Measurements from ENCODE around the gene AMN.

AMN gene

GRCh38 chr14:102910442-102910841 lies 12.0 kb upstream of the AMN start:
- Histone ChIP-seq H3K27ac (ENCODE audit: low read length) (no peak overlapping the region), H3F3A (ENCODE audit: insufficient read depth, low read length) (no peaks in the 10 kb centered on the region), H3K9me2 (replicated peaks; ENCODE audit: insufficient read depth, low read length) (no peaks in the 10 kb centered on the region), H3K4me2 (ENCODE audit: low read depth, low read length) (no peak overlapping the region), H3K9me3 (replicated peaks; ENCODE audit: insufficient read depth, low read length) (no peaks in the 10 kb centered on the region), H3K4me1 (ENCODE audit: low read length) (no peaks in the 10 kb centered on the region), H3K36me3 (replicated peaks; ENCODE audit: insufficient read depth, low read length) (no peaks in the 10 kb centered on the region), H3K4me3 (ENCODE audit: low read length) (no peak overlapping the region), H2AFZ (ENCODE audit: low read length) (no peak overlapping the region), H3K9ac (ENCODE audit: low read length) (no peak overlapping the region), H3K79me2 (ENCODE audit: low read length) (no peaks in the 10 kb centered on the region), H3K27me3 (replicated peaks; ENCODE audit: insufficient read depth, low read length) (no peaks in the 10 kb centered on the region), H4K20me1 (ENCODE audit: insufficient read depth, low read length) (no peaks in the 10 kb centered on the region)
- TF ChIP-seq CTCF (IDR thresholded peaks at IDR 0.05; ENCODE audit: low read length) (no peak), EZH2phosphoT487 (IDR thresholded peaks at IDR 0.05; ENCODE audit: low read length) (no peak), EZH2 (optimal IDR thresholded peaks at IDR 0.05; ENCODE audit: low read depth, low read length) (no peak)
- no peak for DNase-seq

- no peaks in the 10 kb centered on the region for H3K9me3 ChIP-seq (replicated peaks; ENCODE audit: insufficient read depth, low read length)
- no peak overlapping the region for H3K4me2 ChIP-seq (ENCODE audit: low read depth, low read length)
- no peaks in the 10 kb centered on the region for H3K79me2 ChIP-seq (ENCODE audit: low read length)
- H3K36me3 ChIP-seq (replicated peaks; ENCODE audit: insufficient read depth, low read length): no peaks in the 10 kb centered on the region
- no peaks in the 10 kb centered on the region for H3K9me2 ChIP-seq (replicated peaks; ENCODE audit: insufficient read depth, low read length)
- no peaks in the 10 kb centered on the region for H3K4me1 ChIP-seq (ENCODE audit: low read length)
- no peak overlapping the region for H3K9ac ChIP-seq (ENCODE audit: low read length)
- H2AFZ ChIP-seq (ENCODE audit: low read length): no peak overlapping the region
- no peak for DNase-seq
- H3K27ac ChIP-seq (ENCODE audit: low read length): no peak overlapping the region
- no peaks in the 10 kb centered on the region for H4K20me1 ChIP-seq (ENCODE audit: insufficient read depth, low read length)
- no peaks in the 10 kb centered on the region for H3K27me3 ChIP-seq (replicated peaks; ENCODE audit: insufficient read depth, low read length)
- TF ChIP-seq EZH2 (optimal IDR thresholded peaks at IDR 0.05; ENCODE audit: low read depth, low read length): no peak
- TF ChIP-seq CTCF (IDR thresholded peaks at IDR 0.05; ENCODE audit: low read length): no peak
- no peak overlapping the region for H3K4me3 ChIP-seq (ENCODE audit: low read length)
- H3F3A ChIP-seq (ENCODE audit: insufficient read depth, low read length): no peaks in the 10 kb centered on the region
Measured at GRCh38 chr14:102911541-102911951, 10.9 kb upstream of the AMN start.

GRCh38 chr14:102911991-102912761 lies 10.3 kb upstream of the AMN start:
- no peaks in the 10 kb centered on the region for H3K79me2 ChIP-seq (ENCODE audit: low read length)
- H3F3A ChIP-seq (ENCODE audit: insufficient read depth, low read length): no peaks in the 10 kb centered on the region
- no peaks in the 10 kb centered on the region for H3K9me3 ChIP-seq (replicated peaks; ENCODE audit: insufficient read depth, low read length)
- H3K36me3 ChIP-seq (replicated peaks; ENCODE audit: insufficient read depth, low read length): no peaks in the 10 kb centered on the region
- H2AFZ ChIP-seq (ENCODE audit: low read length): no peak overlapping the region
- no peaks in the 10 kb centered on the region for H3K9me2 ChIP-seq (replicated peaks; ENCODE audit: insufficient read depth, low read length)
- H3K27me3 ChIP-seq (replicated peaks; ENCODE audit: insufficient read depth, low read length): no peaks in the 10 kb centered on the region
- H3K4me1 ChIP-seq (ENCODE audit: low read length): no peaks in the 10 kb centered on the region
- no peak for TF ChIP-seq CTCF (IDR thresholded peaks at IDR 0.05; ENCODE audit: low read length)
- TF ChIP-seq EZH2phosphoT487 (IDR thresholded peaks at IDR 0.05; ENCODE audit: low read length): no peak
- no peak for TF ChIP-seq EZH2 (optimal IDR thresholded peaks at IDR 0.05; ENCODE audit: low read depth, low read length)
- H4K20me1 ChIP-seq (ENCODE audit: insufficient read depth, low read length): no peaks in the 10 kb centered on the region
- DNase-seq: no peak
- no peak overlapping the region for H3K4me2 ChIP-seq (ENCODE audit: low read depth, low read length)
- H3K27ac ChIP-seq (ENCODE audit: low read length): no peak overlapping the region
- no peak overlapping the region for H3K4me3 ChIP-seq (ENCODE audit: low read length)
- no peak overlapping the region for H3K9ac ChIP-seq (ENCODE audit: low read length)

All from MM.1S (cell line).